ENCODE results near the gene ARHGEF1. TPM values are rescaled to one million over a fixed set of nuclear protein-coding genes. Genes with fewer than 3 reads are reported as not detected.

ARHGEF1 gene
- total RNA-seq, 1 donor from 2014 or later: 69.9 TPM

GRCh38 chr19:41876847-41877832 is 5.8 kb upstream of the ARHGEF1 start, which contains the start of gene CD79A:
Gene CD79A, plus strand, starts transcription at chr19:41877279. Its CDS starts 26 bp downstream, at chr19:41877305.
- no peak for TF ChIP-seq CTCF (conservative IDR thresholded peaks at IDR 0.05)
- peaks cover 5% of the 10 kb centered on the region for H3K4me1 Mint-ChIP-seq
- no peak for DNase-seq (ENCODE audit: low read depth, low spot score)
- no peaks in the 10 kb centered on the region for H3K36me3 Mint-ChIP-seq (ENCODE audit: low read depth)
- no peaks in the 10 kb centered on the region for H3K9me3 Mint-ChIP-seq
- H3K27me3 Mint-ChIP-seq (ENCODE audit: low read depth): peaks cover 27% of the 10 kb centered on the region
- no peak within 1 kb of the TSS for H3K27ac Mint-ChIP-seq (ENCODE audit: unreplicated experiment)
- H3K4me3 Mint-ChIP-seq: peak within 1 kb of the TSS; percentile 44

DNA sequence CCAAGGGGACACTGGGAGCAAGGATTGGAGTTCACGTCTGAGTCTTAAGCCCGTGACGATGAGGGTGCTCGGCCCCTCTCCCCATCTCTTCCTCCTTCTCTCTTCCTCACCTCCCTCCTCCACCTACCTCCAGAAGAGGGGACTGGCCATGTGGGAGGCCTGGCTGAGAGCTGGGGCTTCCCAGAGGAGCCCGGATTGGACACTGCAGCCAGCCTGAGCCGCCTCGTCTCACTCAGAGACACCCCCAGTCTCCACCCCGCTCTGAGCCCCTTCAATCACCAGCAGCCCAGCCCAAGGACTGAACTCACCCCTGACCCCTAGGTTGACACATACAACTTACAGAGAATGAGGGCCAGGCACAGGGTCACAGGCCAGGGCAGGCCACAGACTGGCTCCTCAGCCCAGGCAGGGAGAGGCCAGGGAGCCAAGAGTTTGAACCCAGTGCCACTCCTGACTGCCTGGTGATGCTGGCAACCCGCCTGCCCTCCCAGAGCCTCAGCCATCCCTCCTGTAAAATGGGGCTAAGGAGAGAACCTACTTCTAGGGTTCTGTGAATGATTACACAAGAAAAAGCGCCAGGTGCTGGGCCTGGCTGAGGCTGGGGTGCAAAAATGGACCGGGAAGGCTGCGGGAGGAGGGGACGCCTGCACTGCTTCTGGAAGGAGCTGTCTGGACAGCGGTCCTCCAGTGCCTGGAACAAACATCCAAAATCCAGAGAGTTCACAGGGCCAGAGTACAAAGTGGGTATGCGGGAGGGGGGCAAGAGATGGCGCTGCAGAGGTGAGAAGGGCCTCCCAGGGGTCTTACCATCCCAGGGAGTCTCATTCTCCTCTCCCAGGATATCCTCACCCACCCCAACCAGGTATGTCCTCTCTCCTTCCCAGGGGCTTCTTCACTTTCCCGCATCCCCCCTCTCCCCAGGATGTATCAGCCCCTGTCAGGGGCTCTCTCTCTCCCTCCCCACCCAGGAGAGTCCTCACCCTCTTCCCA is 4.8 kb upstream of the ARHGEF1 start:
- no peaks in the 10 kb centered on the region for H3K36me3 Mint-ChIP-seq (ENCODE audit: low read depth)
- peak overlapping the region; percentile 44 for H3K4me3 Mint-ChIP-seq
- H3K4me1 Mint-ChIP-seq: peaks cover 10% of the 10 kb centered on the region
- no peak for TF ChIP-seq CTCF (conservative IDR thresholded peaks at IDR 0.05)
- peaks cover 32% of the 10 kb centered on the region for H3K27me3 Mint-ChIP-seq (ENCODE audit: low read depth)
- no peak for DNase-seq (ENCODE audit: low read depth, low spot score)
- no peak overlapping the region for H3K27ac Mint-ChIP-seq (ENCODE audit: unreplicated experiment)
- H3K9me3 Mint-ChIP-seq: no peaks in the 10 kb centered on the region

- Mint-ChIP-seq H3K27ac (ENCODE audit: unreplicated experiment) (no peak overlapping the region), H3K36me3 (ENCODE audit: low read depth) (no peaks in the 10 kb centered on the region)
These were observed 3.9 kb upstream of the ARHGEF1 start for GRCh38 chr19:41879080-41879479.

DNA sequence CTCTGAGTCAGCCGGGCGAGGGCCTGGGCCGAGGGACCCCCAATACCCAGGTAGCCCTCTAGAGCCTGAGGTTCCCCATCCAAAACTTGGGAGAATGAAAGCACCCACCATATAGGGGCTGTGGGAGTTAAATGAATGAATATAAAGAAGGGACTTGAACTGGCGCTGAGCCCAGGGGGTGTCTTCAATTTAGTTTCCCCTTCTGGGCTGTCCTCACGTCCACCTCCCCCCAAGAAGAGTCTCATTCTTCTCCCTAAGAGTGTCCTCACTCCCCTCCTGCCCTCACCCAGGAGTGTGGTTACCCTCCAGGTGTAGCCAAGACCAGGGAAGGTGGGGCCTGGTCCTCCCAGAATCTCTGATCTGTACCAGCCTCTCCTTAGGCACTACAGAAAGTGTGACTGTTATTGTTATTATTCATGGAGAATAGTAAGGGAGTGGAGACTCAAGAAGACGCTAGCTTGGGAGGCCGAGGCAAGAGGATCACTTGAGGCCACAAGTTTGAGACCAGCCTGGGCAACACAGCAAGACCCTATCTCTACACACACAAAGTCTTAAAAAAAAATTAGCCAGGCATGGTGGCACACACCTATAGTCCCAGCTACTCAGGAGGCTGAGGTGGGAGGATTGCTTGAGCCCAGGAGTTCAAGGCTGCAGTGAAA is 3.2 kb upstream of the ARHGEF1 start:
- no peak for TF ChIP-seq CTCF (conservative IDR thresholded peaks at IDR 0.05)
- Mint-ChIP-seq H3K27me3 (ENCODE audit: low read depth) (peaks cover 37% of the 10 kb centered on the region), H3K27ac (ENCODE audit: unreplicated experiment) (no peak overlapping the region), H3K4me3 (peak overlapping the region; percentile 76), H3K36me3 (ENCODE audit: low read depth) (no peaks in the 10 kb centered on the region), H3K4me1 (peaks cover 18% of the 10 kb centered on the region), H3K9me3 (no peaks in the 10 kb centered on the region)
- DNase-seq (ENCODE audit: low read depth, low spot score): no peak

More at GRCh38 chr19:41879080-41879479, 3.9 kb upstream of the ARHGEF1 start:
- no peak for DNase-seq (ENCODE audit: low read depth, low spot score)
- H3K4me1 Mint-ChIP-seq: peaks cover 15% of the 10 kb centered on the region
- H3K9me3 Mint-ChIP-seq: no peaks in the 10 kb centered on the region
- H3K4me3 Mint-ChIP-seq: no peak overlapping the region
- peaks cover 37% of the 10 kb centered on the region for H3K27me3 Mint-ChIP-seq (ENCODE audit: low read depth)
- no peak for TF ChIP-seq CTCF (conservative IDR thresholded peaks at IDR 0.05)

DNA sequence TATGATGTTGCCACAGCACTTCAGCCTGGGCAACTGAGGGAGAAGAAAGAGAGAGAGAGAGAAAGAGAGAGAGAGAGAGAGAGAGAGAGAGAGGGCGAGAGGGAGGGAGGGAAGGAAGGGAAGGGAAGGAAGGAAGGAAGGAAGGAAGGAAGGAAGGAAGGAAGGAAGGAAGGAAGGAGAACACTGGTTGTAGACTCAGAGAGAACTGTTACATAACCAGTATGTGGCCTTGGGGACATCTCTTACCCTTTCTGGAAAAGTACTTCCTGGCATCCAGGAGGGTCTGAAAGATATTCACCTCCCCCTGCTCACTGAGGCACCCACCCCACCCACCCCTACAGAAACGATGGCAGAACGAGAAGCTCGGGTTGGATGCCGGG is 2.7 kb upstream of the ARHGEF1 start:
- H3K4me1 Mint-ChIP-seq: peaks cover 22% of the 10 kb centered on the region
- no peaks in the 10 kb centered on the region for H3K9me3 Mint-ChIP-seq
- peak overlapping the region; percentile 76 for H3K4me3 Mint-ChIP-seq
- DNase-seq (ENCODE audit: low read depth, low spot score): no peak
- TF ChIP-seq CTCF (conservative IDR thresholded peaks at IDR 0.05): no peak
- no peak overlapping the region for H3K27ac Mint-ChIP-seq (ENCODE audit: unreplicated experiment)
- H3K27me3 Mint-ChIP-seq (ENCODE audit: low read depth): peaks cover 37% of the 10 kb centered on the region
- no peaks in the 10 kb centered on the region for H3K36me3 Mint-ChIP-seq (ENCODE audit: low read depth)
